Stimulated activated CD4-positive, alpha-beta T cell treated with anti-CD3 and anti-CD28 coated beads, Interleukin-15, amount 100 ng/mL, for 24 hours (primary cell): ENCODE measurements around the gene CROCC.
"Not testable (repeated sequence)": the region's sequence is repeated elsewhere in the genome, so short reads cannot be mapped to it uniquely, and the experiment has no call there.

Experiments
- DNase-seq: peaks from one replicate; pipeline ENCODE4 v3.0.0-alpha.2; 2020

Gene CROCC, protein sequence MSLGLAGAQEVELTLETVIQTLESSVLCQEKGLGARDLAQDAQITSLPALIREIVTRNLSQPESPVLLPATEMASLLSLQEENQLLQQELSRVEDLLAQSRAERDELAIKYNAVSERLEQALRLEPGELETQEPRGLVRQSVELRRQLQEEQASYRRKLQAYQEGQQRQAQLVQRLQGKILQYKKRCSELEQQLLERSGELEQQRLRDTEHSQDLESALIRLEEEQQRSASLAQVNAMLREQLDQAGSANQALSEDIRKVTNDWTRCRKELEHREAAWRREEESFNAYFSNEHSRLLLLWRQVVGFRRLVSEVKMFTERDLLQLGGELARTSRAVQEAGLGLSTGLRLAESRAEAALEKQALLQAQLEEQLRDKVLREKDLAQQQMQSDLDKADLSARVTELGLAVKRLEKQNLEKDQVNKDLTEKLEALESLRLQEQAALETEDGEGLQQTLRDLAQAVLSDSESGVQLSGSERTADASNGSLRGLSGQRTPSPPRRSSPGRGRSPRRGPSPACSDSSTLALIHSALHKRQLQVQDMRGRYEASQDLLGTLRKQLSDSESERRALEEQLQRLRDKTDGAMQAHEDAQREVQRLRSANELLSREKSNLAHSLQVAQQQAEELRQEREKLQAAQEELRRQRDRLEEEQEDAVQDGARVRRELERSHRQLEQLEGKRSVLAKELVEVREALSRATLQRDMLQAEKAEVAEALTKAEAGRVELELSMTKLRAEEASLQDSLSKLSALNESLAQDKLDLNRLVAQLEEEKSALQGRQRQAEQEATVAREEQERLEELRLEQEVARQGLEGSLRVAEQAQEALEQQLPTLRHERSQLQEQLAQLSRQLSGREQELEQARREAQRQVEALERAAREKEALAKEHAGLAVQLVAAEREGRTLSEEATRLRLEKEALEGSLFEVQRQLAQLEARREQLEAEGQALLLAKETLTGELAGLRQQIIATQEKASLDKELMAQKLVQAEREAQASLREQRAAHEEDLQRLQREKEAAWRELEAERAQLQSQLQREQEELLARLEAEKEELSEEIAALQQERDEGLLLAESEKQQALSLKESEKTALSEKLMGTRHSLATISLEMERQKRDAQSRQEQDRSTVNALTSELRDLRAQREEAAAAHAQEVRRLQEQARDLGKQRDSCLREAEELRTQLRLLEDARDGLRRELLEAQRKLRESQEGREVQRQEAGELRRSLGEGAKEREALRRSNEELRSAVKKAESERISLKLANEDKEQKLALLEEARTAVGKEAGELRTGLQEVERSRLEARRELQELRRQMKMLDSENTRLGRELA (N-terminal part only)

DNA sequence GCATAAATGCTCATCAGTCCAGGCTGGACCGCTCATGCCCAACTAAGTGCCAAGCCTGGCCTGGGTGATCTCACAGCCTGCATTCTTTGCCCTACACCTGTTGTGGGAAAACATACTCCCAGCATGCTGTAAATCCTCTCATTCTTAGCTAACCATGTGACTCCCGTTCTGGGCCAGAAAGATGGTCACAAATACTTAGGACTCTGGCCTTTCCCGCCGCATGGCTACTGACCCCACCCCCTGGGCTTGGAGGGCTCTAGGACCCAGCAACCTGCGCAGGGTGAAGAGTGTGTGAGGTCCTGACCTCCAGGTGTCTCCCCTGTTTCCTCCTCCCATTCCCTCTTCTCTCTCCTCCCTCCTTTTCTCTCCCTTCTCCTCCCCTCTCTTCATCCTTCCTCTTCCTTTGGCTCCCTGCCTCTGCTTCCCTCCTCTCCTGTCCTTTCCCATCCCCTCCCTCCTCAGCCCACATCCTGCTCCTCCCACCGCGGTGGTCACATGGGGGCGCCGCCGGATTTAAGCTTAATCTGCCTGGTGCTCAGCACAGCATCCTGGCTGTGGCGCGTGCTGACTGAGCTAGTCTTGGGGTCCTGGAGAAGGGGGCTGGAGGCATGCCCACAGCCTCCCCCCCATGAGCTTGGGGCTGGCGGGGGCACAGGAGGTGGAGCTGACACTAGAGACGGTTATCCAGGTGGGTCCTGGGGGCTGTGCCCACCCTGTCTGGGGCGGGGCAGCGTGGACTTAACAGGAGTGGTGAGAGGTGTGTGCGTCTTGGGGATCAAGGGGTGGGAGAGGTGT is at the start of gene CROCC:
CROCC (plus strand) TSS at position 541 of the 795 bp plus-strand sequence; CDS start at position 629, 88 bp downstream.
- DNase-seq, result peak; percentile 62

DNA sequence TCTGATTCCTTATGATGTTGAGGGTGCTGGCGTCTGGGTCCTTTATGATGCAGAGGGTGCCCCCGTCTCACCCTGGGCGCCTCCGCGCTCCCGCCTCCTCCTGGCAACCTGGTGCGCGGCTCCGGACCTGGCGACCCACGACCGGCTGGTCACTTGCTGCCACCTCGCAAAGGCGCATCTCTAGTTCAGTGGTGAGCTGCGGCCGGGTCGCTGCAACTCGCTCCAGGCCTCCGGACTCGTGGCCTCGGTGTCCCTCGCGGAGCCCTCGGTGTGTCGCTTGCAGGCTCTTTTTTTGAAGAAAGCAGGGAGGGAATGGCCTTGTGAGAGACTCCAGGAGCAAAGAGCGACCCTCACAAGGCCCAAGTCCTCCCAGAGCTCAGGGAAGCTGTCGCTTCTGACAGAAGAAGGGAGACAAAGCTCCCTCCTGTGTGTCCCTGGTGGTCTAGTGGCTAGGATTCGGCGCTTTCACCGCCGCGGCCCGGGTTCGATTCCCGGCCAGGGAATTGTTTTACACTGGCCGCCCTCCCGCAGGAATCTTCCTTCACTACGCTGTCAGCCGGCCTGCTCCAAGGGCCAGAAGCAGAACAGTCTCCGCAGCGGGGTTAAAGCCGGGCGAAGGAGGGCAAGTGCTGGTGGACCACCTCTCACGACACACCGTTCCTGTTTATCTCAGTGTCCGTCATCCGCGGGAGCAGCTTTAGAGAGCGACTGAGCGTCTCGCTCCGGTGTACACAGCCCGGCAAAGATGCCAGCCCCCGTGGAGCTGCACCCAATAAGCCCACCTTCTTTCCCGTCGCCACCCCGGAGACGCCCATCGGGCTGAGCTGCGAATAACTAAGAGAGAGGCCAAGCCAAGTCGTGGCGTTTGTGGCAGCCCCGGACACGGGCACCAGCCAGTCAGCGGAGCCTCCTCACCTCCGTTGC is 49.3 kb upstream of the CROCC start:
- peak; percentile 79 for DNase-seq

DNA sequence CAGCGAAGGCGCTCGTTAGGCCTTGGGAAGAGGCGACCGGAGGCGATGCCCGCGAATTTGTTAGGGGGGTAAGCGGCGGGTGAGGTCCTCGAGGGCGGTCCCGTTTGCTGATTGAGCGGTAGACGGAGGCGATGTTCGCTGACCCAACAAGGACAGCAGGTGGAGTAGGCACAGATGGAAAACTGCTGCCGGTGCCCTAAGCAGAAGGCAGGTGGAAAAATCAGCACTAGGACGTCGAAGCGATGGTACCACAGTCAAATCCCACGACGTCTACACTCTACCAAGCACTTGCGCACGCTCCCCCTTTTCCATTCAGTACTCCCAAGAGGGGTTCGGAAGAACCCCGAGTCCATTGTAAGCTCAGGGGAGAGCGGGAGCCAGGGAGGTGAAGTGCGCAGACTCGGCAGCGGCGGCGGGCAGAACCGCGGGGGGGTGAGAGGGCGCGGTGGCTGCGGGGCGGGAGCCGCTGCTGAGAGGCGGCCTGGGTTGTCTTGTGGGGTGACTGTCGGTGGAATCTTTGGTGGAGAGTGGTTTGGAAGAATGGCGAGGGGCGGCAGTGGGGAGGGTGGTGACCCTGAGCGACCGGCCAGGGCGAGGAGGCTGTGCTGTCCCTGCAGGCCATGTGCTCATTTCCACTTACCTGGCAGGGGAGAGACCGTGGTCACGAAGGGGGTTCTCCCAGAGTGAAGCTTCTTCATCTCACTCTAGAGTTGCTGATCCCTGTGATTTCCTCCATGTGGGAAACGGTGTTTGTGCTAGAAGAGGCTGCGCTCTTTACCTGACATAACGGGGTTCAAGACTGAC is 48.5 kb upstream of the CROCC start:
- DNase-seq, result peak; percentile 65

DNA sequence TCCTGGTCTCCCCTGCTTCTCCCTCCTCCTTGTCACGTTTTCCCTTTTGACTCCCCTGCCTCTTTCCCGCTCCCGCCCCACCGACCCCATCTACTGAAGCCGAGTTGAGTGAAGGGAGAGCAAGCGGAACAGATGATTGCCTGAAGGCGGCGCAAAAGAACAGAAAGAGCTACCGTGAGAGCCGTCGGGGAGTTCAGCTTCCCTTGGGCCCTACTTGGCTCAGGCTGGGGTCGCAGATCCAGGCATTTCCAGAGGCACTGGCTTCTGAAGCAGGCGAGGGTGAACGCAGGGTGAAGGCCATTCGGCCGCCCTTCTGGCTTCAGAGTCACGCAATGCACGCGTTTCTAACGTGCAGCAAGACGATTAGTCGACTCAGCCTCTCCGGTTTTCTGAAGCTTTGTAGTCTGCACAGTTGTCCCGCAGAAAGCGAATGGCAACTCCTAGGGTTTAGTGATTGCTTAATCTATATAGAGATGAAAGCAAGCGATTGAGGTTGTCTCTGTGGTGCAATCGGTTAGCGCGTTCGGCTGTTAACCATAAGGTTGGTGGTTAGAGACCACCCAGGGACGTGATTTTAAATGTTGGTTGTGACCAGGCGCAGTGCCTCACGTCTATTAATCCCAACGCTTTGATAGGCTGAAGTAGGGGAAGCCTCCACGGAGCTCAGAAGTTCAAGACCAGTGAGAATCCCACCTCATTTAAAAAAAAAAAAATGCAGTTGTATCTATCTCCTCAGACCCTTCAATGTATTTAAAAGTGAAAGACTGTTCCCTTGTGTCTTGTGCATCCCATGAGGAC is 46.6 kb upstream of the CROCC start:
- DNase-seq, result not testable (repeated sequence)

DNA sequence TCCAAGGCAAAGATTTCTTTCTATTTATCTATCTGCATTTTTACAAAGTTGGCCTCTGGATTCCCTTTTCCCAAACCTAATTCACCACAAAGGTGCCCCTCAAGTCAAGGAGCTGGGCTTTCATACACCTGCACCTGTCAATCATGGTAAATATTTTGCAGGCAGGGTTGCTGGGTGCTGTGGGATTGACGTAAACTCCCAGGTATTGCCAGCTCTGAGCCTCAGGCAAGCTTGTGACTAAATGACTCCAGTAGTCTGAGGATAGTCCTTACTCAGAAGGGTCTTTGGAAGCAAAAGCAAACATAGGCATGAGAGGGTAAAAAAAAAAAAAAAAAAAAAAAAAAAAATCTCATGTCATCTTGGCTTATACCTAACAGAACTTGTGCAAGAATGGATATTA is 40.0 kb upstream of the CROCC start:
- DNase-seq, result not testable (repeated sequence)

DNA sequence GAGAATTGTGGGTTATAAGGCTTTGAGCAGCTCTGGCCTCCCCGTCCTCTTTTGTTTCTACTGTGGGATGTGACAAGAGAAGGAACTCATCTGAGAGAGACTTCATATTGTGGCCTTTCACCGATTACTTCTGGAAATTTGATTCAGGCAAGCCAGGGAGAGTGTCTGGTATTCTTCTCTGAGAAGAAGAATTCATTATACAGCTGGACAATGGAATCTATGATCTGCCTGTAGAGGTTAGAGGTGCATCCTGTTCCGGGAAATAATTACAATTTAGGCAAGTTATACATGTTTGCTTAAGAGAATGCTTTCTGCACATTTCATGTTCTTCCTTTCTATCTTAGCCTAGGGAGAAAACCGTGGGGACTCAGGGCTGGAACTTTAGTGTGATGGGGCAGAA is 38.7 kb upstream of the CROCC start:
- no peak for DNase-seq

DNA sequence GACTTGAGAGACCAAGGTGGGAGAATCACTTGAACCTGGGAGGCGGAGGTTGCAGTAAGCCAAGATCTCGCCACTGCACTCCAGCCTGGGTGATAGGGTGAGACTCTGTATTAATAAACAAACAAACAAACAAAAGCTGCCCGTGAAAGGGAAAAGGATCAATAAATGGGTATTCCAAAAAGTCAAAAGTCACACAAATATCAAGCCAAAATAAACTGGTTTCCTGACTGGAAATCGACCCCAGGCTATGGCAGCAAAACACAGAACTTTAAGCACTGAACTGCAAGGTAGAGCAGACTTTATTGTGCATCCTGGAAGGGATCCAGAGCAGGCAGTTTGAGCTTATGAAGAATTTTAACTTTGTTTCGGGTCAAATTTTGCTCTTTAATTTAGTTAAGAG is 37.2 kb upstream of the CROCC start:
- DNase-seq, result not testable (repeated sequence)

DNA sequence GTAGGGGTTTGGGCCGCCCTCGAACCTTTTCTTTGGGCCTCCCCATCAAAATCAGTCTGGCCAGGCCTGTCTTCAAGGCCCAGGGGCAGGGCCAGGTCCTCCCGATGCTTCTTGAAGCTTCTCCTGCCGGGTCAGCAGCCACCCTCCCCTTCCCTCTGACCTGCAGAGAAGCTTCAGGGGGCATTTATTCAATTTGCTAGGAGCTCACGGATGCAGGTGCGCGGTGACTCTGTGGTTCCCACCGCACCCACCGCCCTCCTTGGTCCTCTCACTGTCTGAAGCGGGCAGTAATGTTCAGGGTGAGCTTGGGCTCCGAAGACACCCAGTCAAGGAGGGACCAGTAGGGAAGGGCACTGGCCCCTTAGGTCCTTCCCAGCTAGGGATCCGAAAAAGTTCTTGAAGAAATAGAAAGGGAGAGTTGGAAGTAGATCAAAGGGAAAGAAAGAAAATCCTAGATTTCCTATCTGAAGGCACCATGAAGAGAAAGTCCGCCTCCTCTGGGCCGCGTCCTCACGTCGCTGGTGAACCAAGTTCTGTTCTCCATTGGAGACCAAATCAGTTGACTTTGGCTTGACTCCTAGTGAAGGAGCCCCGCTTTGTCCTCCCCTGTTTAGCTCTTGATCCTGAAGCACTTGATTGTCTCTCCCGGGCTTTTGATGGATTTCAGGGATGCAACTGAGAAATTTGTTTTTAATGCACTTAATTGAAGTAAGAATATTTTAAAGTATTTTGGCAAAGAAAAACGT is 34.7 kb upstream of the CROCC start:
- no peak for DNase-seq

DNA sequence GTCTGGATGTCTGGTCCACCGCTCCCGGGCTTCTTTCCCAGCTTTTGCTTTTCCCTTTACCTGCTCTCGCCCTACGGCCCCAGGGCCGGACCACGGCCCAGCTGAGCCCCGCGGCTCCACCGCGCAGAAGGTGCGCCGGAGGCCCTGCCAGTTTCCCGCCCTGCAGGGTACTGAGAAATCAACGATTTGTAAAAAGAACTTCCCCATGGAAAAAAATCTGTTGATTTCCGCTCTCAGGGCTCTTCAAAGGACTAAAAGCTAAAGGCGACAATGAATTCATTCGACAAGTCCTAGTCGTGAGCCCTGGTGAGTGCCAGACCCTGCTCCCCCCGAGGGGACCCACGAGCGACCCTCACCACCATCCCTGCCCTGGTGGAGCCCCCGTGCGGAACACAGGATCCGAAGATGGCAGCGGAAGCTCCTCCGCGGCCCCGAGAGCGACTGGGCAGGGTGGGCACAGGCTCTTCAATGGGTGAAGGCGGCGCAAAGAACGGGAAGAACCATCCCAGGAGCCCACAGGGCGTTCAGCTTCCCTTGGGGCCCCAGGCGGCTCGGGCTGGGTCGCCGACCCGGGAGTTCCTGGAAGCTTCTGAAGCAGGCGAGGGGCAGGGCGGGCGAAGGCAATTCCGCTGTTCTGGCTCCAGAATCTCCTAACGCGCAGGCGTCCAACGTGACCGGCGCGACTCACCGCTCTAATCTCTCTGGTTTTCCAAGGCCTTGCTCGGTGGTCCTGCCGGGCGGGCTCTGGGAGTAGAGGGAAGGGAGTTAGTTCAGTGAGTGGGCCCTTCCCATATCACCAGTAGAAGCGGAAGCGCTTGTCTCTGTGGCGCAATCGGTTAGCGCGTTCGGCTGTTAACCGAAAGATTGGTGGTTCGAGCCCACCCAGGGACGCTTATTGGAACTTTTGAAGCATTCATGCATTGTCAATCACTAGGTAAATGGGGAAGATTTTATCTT is 32.6 kb upstream of the CROCC start:
- peak; percentile 84 for DNase-seq

DNA sequence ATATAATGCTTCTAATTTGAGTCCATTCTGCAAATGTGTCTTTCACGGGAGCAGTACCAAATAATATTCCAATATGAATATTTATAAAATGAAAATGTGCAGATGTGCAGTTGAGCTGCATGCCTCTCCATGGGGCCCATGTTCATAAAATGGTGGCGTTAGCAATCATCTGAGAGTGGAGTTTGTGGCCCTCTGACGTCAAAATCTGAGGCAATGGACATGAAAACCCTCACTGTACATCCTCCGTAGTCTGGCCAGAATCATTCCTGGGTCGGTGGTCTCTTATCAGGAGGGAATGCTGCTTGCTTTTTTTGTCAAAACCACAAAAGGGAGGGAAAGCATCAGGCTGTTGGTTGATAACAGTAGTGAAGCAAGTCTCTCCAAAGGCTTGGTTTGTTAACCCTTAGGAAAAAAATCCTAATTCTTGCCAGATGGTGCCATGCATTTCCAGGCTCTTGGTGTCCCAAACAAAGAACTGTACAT is 31.2 kb upstream of the CROCC start:
- not testable (repeated sequence) for DNase-seq

DNA sequence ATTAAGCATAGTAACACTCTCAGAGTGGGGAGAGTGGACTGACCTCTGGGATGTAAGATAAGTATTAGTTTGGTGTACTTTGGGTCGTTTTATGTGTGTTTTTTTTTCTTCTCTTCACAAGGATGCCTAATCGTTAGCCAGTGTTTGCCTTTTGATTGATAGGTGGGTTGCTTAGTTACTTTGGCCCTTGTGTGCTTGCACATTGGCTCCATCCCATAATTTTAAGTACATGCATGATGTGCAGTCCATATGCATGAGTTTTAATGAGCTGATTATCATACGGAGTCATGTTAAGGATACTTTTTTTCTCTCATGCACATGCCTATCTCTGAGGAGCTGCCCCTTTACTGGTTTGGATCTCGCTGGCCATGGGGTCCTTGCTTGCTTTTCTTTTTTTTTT is 30.7 kb upstream of the CROCC start:
- DNase-seq, result not testable (repeated sequence)

DNA sequence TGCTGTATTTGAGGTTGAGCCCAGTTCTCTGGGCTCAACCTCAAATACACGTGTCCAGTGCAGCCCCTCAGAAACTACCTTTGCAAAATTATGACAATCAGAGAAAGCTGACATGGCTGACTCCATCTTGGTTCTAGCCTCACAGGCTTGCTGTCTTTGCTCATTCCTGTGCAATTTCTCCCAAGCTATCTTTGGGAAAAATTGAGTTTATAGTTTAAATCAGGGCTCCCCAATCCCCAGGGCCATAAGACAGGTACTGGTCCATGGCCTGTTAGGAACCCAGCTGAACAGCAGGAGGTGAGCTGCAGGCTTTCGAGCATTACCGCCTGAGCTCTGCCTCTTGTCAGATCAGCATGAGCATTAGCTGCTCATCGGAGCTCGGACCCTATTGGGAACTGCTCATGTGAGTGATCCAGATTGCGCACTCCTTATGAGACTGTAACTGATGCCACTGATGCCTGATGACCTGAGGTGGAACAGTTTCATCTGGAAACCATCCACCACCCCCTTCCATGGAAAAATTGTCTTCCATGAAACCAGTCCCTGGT is 28.7 kb upstream of the CROCC start:
- not testable (repeated sequence) for DNase-seq

DNA sequence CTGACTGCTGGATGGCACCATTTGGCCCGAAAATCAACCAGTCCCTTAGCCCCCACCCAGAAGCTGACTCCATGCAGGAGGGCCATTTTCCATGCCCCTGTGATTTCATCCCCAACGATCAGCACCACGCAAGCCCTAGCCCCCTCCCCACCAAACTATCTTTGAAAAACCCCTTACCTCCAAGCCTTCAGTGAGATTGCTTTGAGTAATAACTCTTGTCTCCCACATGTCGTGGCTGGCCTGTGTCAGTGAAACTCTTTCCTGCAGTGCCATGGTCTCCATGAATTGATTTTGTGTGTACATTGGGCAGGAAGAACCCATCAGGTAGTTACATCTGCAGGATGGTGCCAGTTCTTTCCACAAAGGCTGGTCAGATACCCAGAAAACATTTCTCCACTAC is 27.9 kb upstream of the CROCC start:
- DNase-seq, result not testable (repeated sequence)

DNA sequence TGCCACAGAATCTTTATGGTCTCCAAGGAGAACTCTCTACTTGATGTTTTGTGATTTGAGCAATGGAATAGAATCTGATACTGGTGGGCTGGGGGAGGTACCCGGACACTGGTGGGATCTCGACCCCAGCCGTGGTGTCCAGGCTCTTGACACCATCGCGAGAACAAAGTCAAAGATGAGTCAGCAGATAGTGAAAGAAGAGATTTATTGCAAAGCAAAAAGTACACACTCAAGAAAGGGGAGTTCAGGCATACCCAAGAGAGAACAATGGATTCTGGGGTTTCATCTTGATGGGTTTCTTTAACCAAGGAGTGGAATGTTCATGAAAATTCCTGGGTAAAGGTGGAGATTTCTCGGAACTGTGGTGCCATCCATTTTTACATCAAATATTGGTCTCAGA is 27.4 kb upstream of the CROCC start:
- not testable (repeated sequence) for DNase-seq

DNA sequence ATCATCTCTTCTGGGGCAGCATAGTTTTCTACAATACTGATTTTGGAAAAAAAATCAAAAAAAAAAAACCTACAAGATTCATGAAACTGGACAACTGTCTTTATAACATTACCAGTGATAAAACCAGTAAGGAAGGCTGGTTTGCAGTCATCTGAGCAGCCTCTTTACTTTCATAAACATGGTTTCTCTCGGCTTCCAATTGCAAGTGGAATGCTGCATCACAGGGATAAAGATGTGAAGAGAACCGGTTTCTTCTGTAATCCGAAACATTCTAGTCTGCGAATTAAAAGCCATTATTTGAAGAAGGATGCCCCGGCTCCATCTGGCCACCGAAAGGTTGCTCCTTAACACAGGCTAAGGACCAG is 26.5 kb upstream of the CROCC start:
- not testable (repeated sequence) for DNase-seq

DNA sequence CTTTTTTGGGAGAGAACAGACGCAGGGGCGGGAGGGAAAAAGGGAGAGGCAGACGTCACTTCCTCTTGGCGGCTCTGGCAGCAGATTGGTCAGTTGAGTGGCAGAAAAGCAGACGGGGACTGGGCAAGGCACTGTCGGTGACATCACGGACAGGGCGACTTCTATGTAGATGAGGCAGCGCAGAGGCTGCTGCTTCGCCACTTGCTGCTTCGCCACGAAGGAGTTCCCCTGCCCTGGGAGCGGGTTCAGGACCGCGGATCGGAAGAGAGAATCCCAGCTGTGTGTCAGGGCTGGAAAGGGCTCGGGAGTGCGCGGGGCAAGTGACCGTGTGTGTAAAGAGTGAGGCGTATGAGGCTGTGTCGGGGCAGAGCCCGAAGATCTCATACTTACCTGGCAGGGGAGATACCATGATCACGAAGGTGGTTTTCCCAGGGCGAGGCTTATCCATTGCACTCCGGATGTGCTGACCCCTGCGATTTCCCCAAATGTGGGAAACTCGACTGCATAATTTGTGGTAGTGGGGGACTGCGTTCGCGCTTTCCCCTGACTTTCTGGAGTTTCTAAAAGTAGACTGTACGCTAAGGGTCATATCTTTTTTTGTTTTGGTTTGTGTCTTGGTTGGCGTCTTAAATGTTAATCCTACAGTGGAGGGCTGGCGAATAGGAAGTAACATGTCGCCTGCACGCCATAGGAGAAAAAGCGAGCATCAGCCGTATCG is 26.0 kb upstream of the CROCC start, which contains the start of gene RNU1-2:
RNU1-2 (plus strand) TSS at position 383 of the 718 bp plus-strand sequence.
- DNase-seq, result peak; percentile 85
